Neural cell (in vitro differentiated cells): ENCODE results near the gene CTAGE6.
"Not testable (repeated sequence)": the region's sequence is repeated elsewhere in the genome, so short reads cannot be mapped to it uniquely, and the experiment has no call there.

Experiments
- CTCF ChIP-seq: fragments of 450-650 bp; IDR thresholded peaks from 2 replicates; pipeline ENCODE4 v1.5.1; 2014; ENCODE audit warnings: antibody characterized with exemption, mild to moderate bottlenecking, moderate library complexity; ENCODE audit not compliant: poor library complexity, severe bottlenecking
- EP300 ChIP-seq: fragments of 450-650 bp; conservative IDR thresholded peaks from 2 replicates; pipeline ENCODE4 v1.6.1; 2014; ENCODE audit warnings: antibody characterized with exemption, mild to moderate bottlenecking, moderate library complexity; ENCODE audit not compliant: poor library complexity, severe bottlenecking

GRCh38 chr7:143765678-143766077, 8.2 kb upstream of the CTAGE6 start:
- TF ChIP-seq EP300, CTCF: not testable (repeated sequence)
